HEK293 (cell line): Measurements from ENCODE around the gene EHMT1.

ENCODE experiments used
- CTCF ChIA-PET: fragments of 350-600 bp; formaldehyde crosslinking; extraction: SDS; loops from one replicate; lab custom pipeline; 2021; ENCODE audit warnings: antibody characterized with exemption; lab: Yijun Ruan, JAX
- POLR2A ChIA-PET: fragments of 300-600 bp; formaldehyde crosslinking; extraction: SDS; loops from one replicate; lab custom pipeline; 2020; ENCODE audit warnings: antibody characterized with exemption, inconsistent platforms; lab: Yijun Ruan, JAX
- H3K27ac ChIP-seq: fragments of 200-500 bp; sonication (Bioruptor generic); 2 replicates; pipeline ENCODE4 v1.5.1; 2014; ENCODE audit warnings: low read depth, low read length, control low read depth, inconsistent platforms; ENCODE audit errors: extremely low read depth
- H3K36me3 ChIP-seq, 2 experiments: fragments of 200-500 bp in 1 of 2; sonication (Bioruptor generic) in 1 of 2; 1 replicate in 1 of 2; 2 replicates in 1 of 2; pipeline ENCODE4 v1.5.1; 2014 to 2017; ENCODE audit warnings: inconsistent platforms in 2 of 2, low read length in 2 of 2; ENCODE audit not compliant: control insufficient read depth in 2 of 2, insufficient read depth in 1 of 2
- H3K4me1 ChIP-seq: fragments of 200-500 bp; sonication (Bioruptor generic); 2 replicates; pipeline ENCODE4 v1.5.1; 2014; ENCODE audit warnings: mild to moderate bottlenecking, low read length, inconsistent platforms; ENCODE audit not compliant: control insufficient read depth, insufficient read depth
- H3K4me3 ChIP-seq: 2 replicates; pipeline ENCODE4 v1.5.1; 2011; ENCODE audit warnings: low read depth, mild to moderate bottlenecking, control low read depth, low read length, moderate library complexity
- H3K9me3 ChIP-seq: fragments of 200-500 bp; sonication (Bioruptor generic); 2 replicates; pipeline ENCODE4 v1.5.1; 2014; ENCODE audit warnings: low read depth, low read length, inconsistent platforms; ENCODE audit not compliant: control insufficient read depth, insufficient read depth
- FEZF1 ChIP-seq: fragments of 450-650 bp; formaldehyde crosslinking; IDR thresholded peaks from 2 replicates; pipeline ENCODE4 v1.5.1; 2016; ENCODE audit warnings: missing biosample characterization, missing genetic modification characterization
- GLIS2 ChIP-seq: fragments of 450-650 bp; formaldehyde crosslinking; IDR thresholded peaks from 2 replicates; pipeline ENCODE4 v1.5.1; 2016; ENCODE audit warnings: missing biosample characterization, missing genetic modification characterization
- HOXC10 ChIP-seq: sonication (generic); formaldehyde crosslinking; IDR thresholded peaks from 2 replicates; pipeline ENCODE4 v1.8.1; 2023; ENCODE audit warnings: mild to moderate bottlenecking, missing genetic modification reagents
- PATZ1 ChIP-seq: fragments of 450-650 bp; formaldehyde crosslinking; IDR thresholded peaks from 2 replicates; pipeline ENCODE4 v1.5.1; 2016; ENCODE audit warnings: missing biosample characterization, missing genetic modification characterization
- SCRT2 ChIP-seq: fragments of 450-650 bp; formaldehyde crosslinking; IDR thresholded peaks from 2 replicates; pipeline ENCODE4 v1.5.1; 2016; ENCODE audit warnings: missing biosample characterization, missing genetic modification characterization
- SP7 ChIP-seq: fragments of 450-650 bp; formaldehyde crosslinking; IDR thresholded peaks from 2 replicates; pipeline ENCODE4 v1.5.1; 2016; ENCODE audit warnings: missing biosample characterization, missing genetic modification characterization
- YY2 ChIP-seq: fragments of 450-650 bp; formaldehyde crosslinking; IDR thresholded peaks from 2 replicates; pipeline ENCODE4 v1.5.1; 2016; ENCODE audit warnings: missing biosample characterization, missing genetic modification characterization
- ZBTB20 ChIP-seq: fragments of 450-650 bp; formaldehyde crosslinking; IDR thresholded peaks from 2 replicates; pipeline ENCODE4 v1.5.1; 2016; ENCODE audit warnings: missing biosample characterization, missing genetic modification characterization
- ZFP41 ChIP-seq: fragments of 450-650 bp; formaldehyde crosslinking; IDR thresholded peaks from 2 replicates; pipeline ENCODE4 v1.5.1; 2016; ENCODE audit warnings: missing biosample characterization, missing genetic modification characterization, borderline replicate concordance
- ZNF10 ChIP-seq: fragments of 450-650 bp; formaldehyde crosslinking; IDR thresholded peaks from 2 replicates; pipeline ENCODE4 v1.5.1; 2017; ENCODE audit warnings: missing biosample characterization, missing genetic modification characterization
- ZNF133 ChIP-seq: fragments of 450-650 bp; formaldehyde crosslinking; IDR thresholded peaks from 2 replicates; pipeline ENCODE4 v1.5.1; 2016; ENCODE audit warnings: missing biosample characterization, missing genetic modification characterization
- ZNF138 ChIP-seq: fragments of 450-650 bp; formaldehyde crosslinking; IDR thresholded peaks from 2 replicates; pipeline ENCODE4 v1.5.1; 2016; ENCODE audit warnings: missing biosample characterization, missing genetic modification characterization, borderline replicate concordance
- ZNF146 ChIP-seq: fragments of 450-650 bp; formaldehyde crosslinking; IDR thresholded peaks from 2 replicates; pipeline ENCODE4 v1.5.1; 2016; ENCODE audit warnings: missing biosample characterization, missing genetic modification characterization
- ZNF16 ChIP-seq: fragments of 450-650 bp; formaldehyde crosslinking; IDR thresholded peaks from 2 replicates; pipeline ENCODE4 v1.5.1; 2016; ENCODE audit warnings: low read depth, missing biosample characterization, missing genetic modification characterization
- ZNF223 ChIP-seq: fragments of 450-650 bp; formaldehyde crosslinking; IDR thresholded peaks from 2 replicates; pipeline ENCODE4 v1.5.1; 2016; ENCODE audit warnings: missing biosample characterization, missing genetic modification characterization
- ZNF266 ChIP-seq: fragments of 450-650 bp; formaldehyde crosslinking; IDR thresholded peaks from 2 replicates; pipeline ENCODE4 v1.5.1; 2016; ENCODE audit warnings: missing biosample characterization, missing genetic modification characterization, low read depth
- ZNF366 ChIP-seq: fragments of 450-650 bp; formaldehyde crosslinking; conservative IDR thresholded peaks from 2 replicates; pipeline ENCODE4 v1.5.1; 2016; ENCODE audit warnings: missing biosample characterization, missing genetic modification characterization
- ZNF580 ChIP-seq: fragments of 450-650 bp; formaldehyde crosslinking; IDR thresholded peaks from 2 replicates; pipeline ENCODE4 v1.5.1; 2016; ENCODE audit warnings: missing biosample characterization, missing genetic modification characterization
- ZNF629 ChIP-seq: fragments of 450-650 bp; formaldehyde crosslinking; IDR thresholded peaks from 2 replicates; pipeline ENCODE4 v1.5.1; 2017; ENCODE audit warnings: missing biosample characterization, missing genetic modification characterization
- ZNF670 ChIP-seq: fragments of 450-650 bp; formaldehyde crosslinking; IDR thresholded peaks from 2 replicates; pipeline ENCODE4 v1.5.1; 2016; ENCODE audit warnings: missing biosample characterization, missing genetic modification characterization, low read depth
- TF ChIP-seq, protein P1 (sequence below): fragments of 450-650 bp; formaldehyde crosslinking; IDR thresholded peaks from 2 replicates; pipeline ENCODE4 v1.5.1; 2016; ENCODE audit warnings: missing biosample characterization, missing genetic modification characterization
- TF ChIP-seq, protein P2 (sequence below): IDR thresholded peaks from 2 replicates; pipeline ENCODE4 v1.6.1; 2011; ENCODE audit warnings: mild to moderate bottlenecking, low read depth, low read length, borderline replicate concordance
- TF ChIP-seq, protein P3 (sequence below): fragments of 450-650 bp; formaldehyde crosslinking; IDR thresholded peaks from 2 replicates; pipeline ENCODE4 v1.5.1; 2016; ENCODE audit warnings: missing biosample characterization, missing genetic modification characterization
- TF ChIP-seq, protein P4 (sequence below): fragments of 450-650 bp; formaldehyde crosslinking; conservative IDR thresholded peaks from 2 replicates; pipeline ENCODE4 v1.5.1; 2016; ENCODE audit warnings: low read depth, missing biosample characterization, missing genetic modification characterization

EHMT1 gene

DNA sequence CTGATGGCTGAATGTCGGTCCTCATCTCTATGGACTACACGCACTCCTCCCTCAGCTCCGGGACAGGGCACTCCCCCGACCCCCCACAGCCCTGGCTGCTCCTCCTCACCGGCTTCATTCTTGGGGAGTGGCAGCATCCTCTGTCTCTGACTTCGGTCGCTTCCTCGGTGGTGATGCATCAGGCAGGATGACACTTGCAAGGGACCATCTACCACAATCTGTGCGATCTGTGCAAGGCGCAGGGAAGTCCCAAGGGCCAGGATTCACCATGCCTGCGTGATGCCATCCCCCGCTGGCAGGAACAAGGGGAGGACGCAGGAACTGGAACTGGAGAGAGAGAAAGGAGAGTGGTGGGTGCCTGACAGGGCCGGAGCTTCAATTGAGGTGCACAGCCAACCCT lies 256.5 kb downstream of the EHMT1 start (continued):
- TF ChIP-seq, protein P1, sequence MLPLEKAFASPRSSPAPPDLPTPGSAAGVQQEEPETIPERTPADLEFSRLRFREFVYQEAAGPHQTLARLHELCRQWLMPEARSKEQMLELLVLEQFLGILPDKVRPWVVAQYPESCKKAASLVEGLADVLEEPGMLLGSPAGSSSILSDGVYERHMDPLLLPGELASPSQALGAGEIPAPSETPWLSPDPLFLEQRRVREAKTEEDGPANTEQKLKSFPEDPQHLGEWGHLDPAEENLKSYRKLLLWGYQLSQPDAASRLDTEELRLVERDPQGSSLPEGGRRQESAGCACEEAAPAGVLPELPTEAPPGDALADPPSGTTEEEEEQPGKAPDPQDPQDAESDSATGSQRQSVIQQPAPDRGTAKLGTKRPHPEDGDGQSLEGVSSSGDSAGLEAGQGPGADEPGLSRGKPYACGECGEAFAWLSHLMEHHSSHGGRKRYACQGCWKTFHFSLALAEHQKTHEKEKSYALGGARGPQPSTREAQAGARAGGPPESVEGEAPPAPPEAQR (tag by site-specific recombination), result no peak

- Histone ChIP-seq H3K9me3 (no peaks in the 10 kb centered on the region), H3K36me3 (no peaks in the 10 kb centered on the region), H3K4me1 (no peaks in the 10 kb centered on the region), H3K4me3 (no peak overlapping the region), H3K27ac (no peak overlapping the region)
- TF ChIP-seq FEZF1 (tag by site-specific recombination), result no peak
- TF ChIP-seq ZNF670 (tag by site-specific recombination), result no peak
- no peak for TF ChIP-seq GLIS2
- no peak for TF ChIP-seq ZNF10 (tag by site-specific recombination)
- TF ChIP-seq YY2, result no peak
- TF ChIP-seq SP7, result no peak
- TF ChIP-seq ZNF580 (tag by site-specific recombination), result no peak
- TF ChIP-seq, protein P2, sequence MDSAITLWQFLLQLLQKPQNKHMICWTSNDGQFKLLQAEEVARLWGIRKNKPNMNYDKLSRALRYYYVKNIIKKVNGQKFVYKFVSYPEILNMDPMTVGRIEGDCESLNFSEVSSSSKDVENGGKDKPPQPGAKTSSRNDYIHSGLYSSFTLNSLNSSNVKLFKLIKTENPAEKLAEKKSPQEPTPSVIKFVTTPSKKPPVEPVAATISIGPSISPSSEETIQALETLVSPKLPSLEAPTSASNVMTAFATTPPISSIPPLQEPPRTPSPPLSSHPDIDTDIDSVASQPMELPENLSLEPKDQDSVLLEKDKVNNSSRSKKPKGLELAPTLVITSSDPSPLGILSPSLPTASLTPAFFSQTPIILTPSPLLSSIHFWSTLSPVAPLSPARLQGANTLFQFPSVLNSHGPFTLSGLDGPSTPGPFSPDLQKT, result no peak
- TF ChIP-seq, protein P3, sequence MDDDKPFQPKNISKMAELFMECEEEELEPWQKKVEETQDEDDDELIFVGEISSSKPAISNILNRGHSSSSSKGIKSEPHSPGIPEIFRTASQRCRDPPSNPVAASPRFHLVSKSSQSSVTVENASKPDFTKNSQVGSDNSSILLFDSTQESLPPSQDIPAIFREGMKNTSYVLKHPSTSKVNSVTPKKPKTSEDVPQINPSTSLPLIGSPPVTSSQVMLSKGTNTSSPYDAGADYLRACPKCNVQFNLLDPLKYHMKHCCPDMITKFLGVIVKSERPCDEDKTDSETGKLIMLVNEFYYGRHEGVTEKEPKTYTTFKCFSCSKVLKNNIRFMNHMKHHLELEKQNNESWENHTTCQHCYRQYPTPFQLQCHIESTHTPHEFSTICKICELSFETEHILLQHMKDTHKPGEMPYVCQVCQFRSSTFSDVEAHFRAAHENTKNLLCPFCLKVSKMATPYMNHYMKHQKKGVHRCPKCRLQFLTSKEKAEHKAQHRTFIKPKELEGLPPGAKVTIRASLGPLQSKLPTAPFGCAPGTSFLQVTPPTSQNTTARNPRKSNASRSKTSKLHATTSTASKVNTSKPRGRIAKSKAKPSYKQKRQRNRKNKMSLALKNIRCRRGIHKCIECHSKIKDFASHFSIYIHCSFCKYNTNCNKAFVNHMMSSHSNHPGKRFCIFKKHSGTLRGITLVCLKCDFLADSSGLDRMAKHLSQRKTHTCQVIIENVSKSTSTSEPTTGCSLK, result no peak
- ChIA-PET POLR2A (no interaction called here), CTCF (no interaction called here)
Measured at GRCh38 chr9:137875846-137876245, 257.0 kb downstream of the EHMT1 start.

DNA sequence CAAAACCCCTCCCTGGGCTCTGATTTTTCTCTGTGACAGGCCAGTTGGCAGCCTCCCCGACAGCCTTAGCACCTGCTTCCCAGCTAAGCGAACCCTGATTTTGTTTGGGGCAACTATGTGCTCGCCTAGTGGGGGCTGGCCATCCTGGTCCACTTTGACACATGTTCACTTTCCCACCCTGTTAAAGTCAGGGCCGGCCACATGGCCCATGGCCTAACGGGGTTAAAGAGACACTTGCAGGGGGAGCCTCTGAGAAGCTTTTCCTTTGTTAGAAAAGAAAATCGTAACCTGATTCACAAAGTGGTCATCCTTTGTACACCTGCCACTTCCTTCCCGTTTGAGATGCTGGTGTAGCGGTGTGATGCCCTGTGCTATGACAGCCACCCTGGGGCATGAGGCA lies 257.5 kb downstream of the EHMT1 start:
- Histone ChIP-seq H3K27ac (no peak overlapping the region), H3K4me1 (no peaks in the 10 kb centered on the region), H3K4me3 (no peak overlapping the region), H3K9me3 (no peaks in the 10 kb centered on the region), H3K36me3 (no peaks in the 10 kb centered on the region)
- POLR2A ChIA-PET, result no interaction called here
- CTCF ChIA-PET, result no interaction called here
- no peak for TF ChIP-seq ZNF223
- no peak for TF ChIP-seq ZNF16 (tag by site-specific recombination)
- no peak for TF ChIP-seq PATZ1 (tag by site-specific recombination)
- TF ChIP-seq ZNF266 (tag by site-specific recombination), result no peak
- TF ChIP-seq ZFP41 (tag by site-specific recombination), result no peak
- no peak for TF ChIP-seq ZNF629
- TF ChIP-seq ZBTB20, result no peak
- no peak for TF ChIP-seq ZNF366
- no peak for TF ChIP-seq ZNF133 (tag by site-specific recombination)
- no peak for TF ChIP-seq ZNF138 (tag by site-specific recombination)
- no peak for TF ChIP-seq SCRT2
- no peak for TF ChIP-seq ZNF146
- TF ChIP-seq, protein P4, sequence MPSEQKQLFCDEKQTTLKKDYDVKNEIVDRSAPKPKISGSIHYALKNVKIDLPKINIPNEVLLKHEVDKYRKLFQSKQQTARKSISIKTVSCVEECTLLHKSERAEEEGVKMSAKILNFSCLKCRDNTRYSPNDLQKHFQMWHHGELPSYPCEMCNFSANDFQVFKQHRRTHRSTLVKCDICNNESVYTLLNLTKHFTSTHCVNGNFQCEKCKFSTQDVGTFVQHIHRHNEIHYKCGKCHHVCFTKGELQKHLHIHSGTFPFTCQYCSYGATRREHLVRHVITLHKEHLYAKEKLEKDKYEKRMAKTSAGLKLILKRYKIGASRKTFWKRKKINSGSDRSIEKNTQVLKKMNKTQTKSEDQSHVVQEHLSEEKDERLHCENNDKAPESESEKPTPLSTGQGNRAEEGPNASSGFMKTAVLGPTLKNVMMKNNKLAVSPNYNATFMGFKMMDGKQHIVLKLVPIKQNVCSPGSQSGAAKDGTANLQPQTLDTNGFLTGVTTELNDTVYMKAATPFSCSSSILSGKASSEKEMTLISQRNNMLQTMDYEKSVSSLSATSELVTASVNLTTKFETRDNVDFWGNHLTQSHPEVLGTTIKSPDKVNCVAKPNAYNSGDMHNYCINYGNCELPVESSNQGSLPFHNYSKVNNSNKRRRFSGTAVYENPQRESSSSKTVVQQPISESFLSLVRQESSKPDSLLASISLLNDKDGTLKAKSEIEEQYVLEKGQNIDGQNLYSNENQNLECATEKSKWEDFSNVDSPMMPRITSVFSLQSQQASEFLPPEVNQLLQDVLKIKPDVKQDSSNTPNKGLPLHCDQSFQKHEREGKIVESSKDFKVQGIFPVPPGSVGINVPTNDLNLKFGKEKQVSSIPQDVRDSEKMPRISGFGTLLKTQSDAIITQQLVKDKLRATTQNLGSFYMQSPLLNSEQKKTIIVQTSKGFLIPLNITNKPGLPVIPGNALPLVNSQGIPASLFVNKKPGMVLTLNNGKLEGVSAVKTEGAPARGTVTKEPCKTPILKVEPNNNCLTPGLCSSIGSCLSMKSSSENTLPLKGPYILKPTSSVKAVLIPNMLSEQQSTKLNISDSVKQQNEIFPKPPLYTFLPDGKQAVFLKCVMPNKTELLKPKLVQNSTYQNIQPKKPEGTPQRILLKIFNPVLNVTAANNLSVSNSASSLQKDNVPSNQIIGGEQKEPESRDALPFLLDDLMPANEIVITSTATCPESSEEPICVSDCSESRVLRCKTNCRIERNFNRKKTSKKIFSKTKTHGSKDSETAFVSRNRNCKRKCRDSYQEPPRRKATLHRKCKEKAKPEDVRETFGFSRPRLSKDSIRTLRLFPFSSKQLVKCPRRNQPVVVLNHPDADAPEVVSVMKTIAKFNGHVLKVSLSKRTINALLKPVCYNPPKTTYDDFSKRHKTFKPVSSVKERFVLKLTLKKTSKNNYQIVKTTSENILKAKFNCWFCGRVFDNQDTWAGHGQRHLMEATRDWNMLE (tag by site-specific recombination), result no peak
- TF ChIP-seq HOXC10 (CRISPR knock-in tag), result no peak
